Medulla oblongata (tissue), 1 donor: Measurements from ENCODE around the gene SLC22A14.
"Not testable (repeated sequence)": the region's sequence is repeated elsewhere in the genome, so short reads cannot be mapped to it uniquely, and the experiment has no call there.

ENCODE experiments used
- DNase-seq: peaks from one replicate; pipeline ENCODE4 v3.0.0-alpha.2; 2015; ENCODE audit errors: extremely low spot score

SLC22A14 gene

GRCh38 chr3:38270606-38271005, 11.5 kb upstream of the SLC22A14 start:
- DNase-seq: no peak

GRCh38 chr3:38271553-38271952, 10.5 kb upstream of the SLC22A14 start:
- DNase-seq: no peak

GRCh38 chr3:38274864-38275649, 7.0 kb upstream of the SLC22A14 start:
- DNase-seq: no peak

- DNase-seq: no peak
Measured at GRCh38 chr3:38275658-38276057, 6.4 kb upstream of the SLC22A14 start.

GRCh38 chr3:38276081-38276916, 5.8 kb upstream of the SLC22A14 start:
- DNase-seq: no peak

- DNase-seq: no peak
Measured at GRCh38 chr3:38276917-38277630, 5.0 kb upstream of the SLC22A14 start.

GRCh38 chr3:38278841-38279240, 3.3 kb upstream of the SLC22A14 start:
- no peak for DNase-seq

GRCh38 chr3:38283810-38284755, 2.0 kb downstream of the SLC22A14 start:
- no peak for DNase-seq

- DNase-seq: no peak
Measured at GRCh38 chr3:38284756-38285150, 2.7 kb downstream of the SLC22A14 start.

GRCh38 chr3:38289286-38290217, 7.5 kb downstream of the SLC22A14 start:
- not testable (repeated sequence) for DNase-seq

GRCh38 chr3:38297053-38297452, 15.0 kb downstream of the SLC22A14 start:
- DNase-seq: not testable (repeated sequence)

GRCh38 chr3:38297537-38297936, 15.4 kb downstream of the SLC22A14 start:
- DNase-seq: no peak

GRCh38 chr3:38297947-38298711, 16.0 kb downstream of the SLC22A14 start:
- DNase-seq: no peak

- no peak for DNase-seq
Measured at GRCh38 chr3:38306941-38307340, 24.8 kb downstream of the SLC22A14 start.

GRCh38 chr3:38307599-38307998, 25.5 kb downstream of the SLC22A14 start:
- no peak for DNase-seq

- DNase-seq: no peak
Measured at GRCh38 chr3:38308456-38308855, 26.4 kb downstream of the SLC22A14 start.

- no peak for DNase-seq
Measured at GRCh38 chr3:38311476-38311875, 29.4 kb downstream of the SLC22A14 start.

- DNase-seq: no peak
Measured at GRCh38 chr3:38311941-38312340, 29.8 kb downstream of the SLC22A14 start.

GRCh38 chr3:38312356-38312755, 30.3 kb downstream of the SLC22A14 start:
- DNase-seq: no peak
